HUES6 (cell line): ENCODE results near the gene SLFNL1.

Experiments
- H3K27ac ChIP-seq: 2 replicates; pipeline ENCODE4 v1.7.0; 2013; ENCODE audit warnings: low read depth, mild to moderate bottlenecking, low read length, inconsistent platforms
- H3K27me3 ChIP-seq: 2 replicates; pipeline ENCODE4 v1.6.1; 2013; ENCODE audit warnings: low read length; ENCODE audit not compliant: control insufficient read depth, insufficient read depth
- H3K36me3 ChIP-seq: 2 replicates; pipeline ENCODE4 v1.6.1; 2013; ENCODE audit warnings: low read length; ENCODE audit not compliant: control insufficient read depth, insufficient read depth
- H3K4me1 ChIP-seq: 2 replicates; pipeline ENCODE4 v1.6.1; 2013; ENCODE audit warnings: low read length; ENCODE audit not compliant: control insufficient read depth, insufficient read depth
- H3K4me3 ChIP-seq: 2 replicates; pipeline ENCODE4 v1.5.1; 2013; ENCODE audit warnings: low read depth, low read length
- H3K9ac ChIP-seq: one replicate; pipeline ENCODE4 v1.6.1; 2013; ENCODE audit warnings: mild to moderate bottlenecking, low read length
- H3K9me3 ChIP-seq: 2 replicates; pipeline ENCODE4 v1.6.1; 2013; ENCODE audit warnings: low read depth, low read length; ENCODE audit not compliant: control insufficient read depth, insufficient read depth

Gene SLFNL1

DNA sequence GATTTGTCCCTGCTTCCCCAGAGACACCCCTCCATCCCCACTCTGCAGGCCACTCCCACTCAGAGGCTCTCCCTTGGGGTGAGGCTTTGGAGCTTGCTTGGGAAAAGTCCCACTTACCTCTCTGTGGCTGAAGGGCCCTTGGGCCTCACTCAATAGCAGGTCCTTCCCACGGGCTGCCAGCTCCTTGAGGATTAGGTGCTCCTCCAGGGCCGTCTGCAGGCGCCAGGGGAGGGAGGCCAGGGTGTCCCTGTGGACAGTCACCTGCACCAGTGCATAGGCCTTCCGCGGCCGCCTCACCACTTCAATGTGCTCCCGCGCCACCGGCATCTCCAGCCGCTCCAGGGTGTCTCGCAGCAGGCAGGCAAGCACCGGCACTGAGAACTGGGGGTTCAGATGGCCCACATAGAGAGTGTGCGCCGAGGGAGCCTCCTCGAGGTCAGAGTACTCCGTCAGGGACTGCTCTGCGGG, 1.4 kb downstream of the SLFNL1 start:
- Histone ChIP-seq H3K27ac (no peak overlapping the region), H3K4me1 (peaks cover 14% of the 10 kb centered on the region), H3K27me3 (no peaks in the 10 kb centered on the region; the same call in 1 of the 2 replicates), H3K4me3 (no peak overlapping the region), H3K9me3 (no peaks in the 10 kb centered on the region), H3K9ac (no peak overlapping the region), H3K36me3 (peaks cover 32% of the 10 kb centered on the region)

- Histone ChIP-seq H3K4me3 (no peak overlapping the region), H3K9ac (no peak overlapping the region), H3K9me3 (no peaks in the 10 kb centered on the region), H3K27ac (no peak overlapping the region), H3K36me3 (peaks cover 40% of the 10 kb centered on the region), H3K4me1 (peaks cover 14% of the 10 kb centered on the region), H3K27me3 (no peaks in the 10 kb centered on the region; the same call in 1 of the 2 replicates)
These were observed 2.2 kb downstream of the SLFNL1 start for GRCh38 chr1:41019353-41019745.

DNA sequence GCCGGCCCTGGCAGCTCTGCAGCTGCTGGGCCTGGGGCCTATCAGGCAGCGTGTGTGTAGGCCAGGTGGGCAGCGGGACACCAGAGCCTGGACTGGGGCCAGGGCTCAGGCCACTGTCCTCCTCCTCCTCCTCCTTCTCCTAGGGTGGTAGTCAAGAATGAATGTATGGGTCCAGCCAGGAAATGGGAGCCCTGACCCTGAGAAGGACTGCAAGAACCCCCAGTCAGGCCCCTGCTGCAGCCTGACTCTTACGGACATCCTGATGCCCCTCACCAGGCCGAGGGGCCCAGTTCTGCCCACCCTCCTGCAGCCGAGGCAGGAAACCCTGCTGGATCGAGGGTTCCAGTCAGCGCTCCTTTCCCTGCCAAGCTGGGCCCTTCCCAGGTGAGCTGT, 3.5 kb downstream of the SLFNL1 start:
- Histone ChIP-seq H3K4me3 (no peak overlapping the region), H3K9me3 (no peaks in the 10 kb centered on the region), H3K9ac (no peak overlapping the region), H3K36me3 (peaks cover 53% of the 10 kb centered on the region), H3K27ac (no peak overlapping the region), H3K4me1 (peaks cover 14% of the 10 kb centered on the region), H3K27me3 (no peaks in the 10 kb centered on the region)

GRCh38 chr1:41017141-41018017, 4.1 kb downstream of the SLFNL1 start:
- no peak overlapping the region for H3K27ac ChIP-seq
- no peaks in the 10 kb centered on the region for H3K27me3 ChIP-seq
- no peak overlapping the region for H3K9ac ChIP-seq
- peaks cover 59% of the 10 kb centered on the region for H3K36me3 ChIP-seq
- H3K4me1 ChIP-seq = peaks cover 14% of the 10 kb centered on the region
- H3K9me3 ChIP-seq = no peaks in the 10 kb centered on the region
- no peak overlapping the region for H3K4me3 ChIP-seq

DNA sequence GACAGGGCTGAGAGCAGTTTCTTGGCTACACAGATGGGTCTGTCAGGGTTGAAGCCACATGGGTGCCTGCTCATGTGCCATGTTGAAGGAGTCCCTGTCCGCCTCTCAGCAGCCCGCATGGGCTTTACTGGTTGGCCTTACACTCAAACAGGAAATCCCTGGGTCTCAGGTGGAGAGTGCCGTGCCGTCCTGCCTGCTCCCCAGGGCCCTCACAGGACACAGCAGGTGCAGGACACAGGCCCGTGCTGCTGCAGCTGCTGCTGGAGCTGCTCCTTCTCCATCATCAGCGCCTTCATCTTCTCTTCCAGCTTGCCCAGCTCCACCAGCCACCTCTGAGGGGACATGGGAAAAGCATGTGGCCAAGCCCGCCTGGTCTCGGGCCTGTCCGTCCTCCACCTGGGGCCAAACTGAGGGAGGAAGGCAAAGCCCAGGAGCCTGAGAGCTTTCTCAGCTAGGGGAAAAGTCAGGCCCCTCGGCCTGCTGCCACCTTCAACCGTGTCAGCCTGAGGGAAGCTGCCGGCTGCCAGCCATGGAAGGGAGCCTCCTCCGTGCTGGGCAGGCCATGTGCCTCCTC, 5.5 kb downstream of the SLFNL1 start:
- Histone ChIP-seq H3K36me3 (peaks cover 73% of the 10 kb centered on the region), H3K27me3 (no peaks in the 10 kb centered on the region), H3K27ac (no peak overlapping the region), H3K9ac (no peak overlapping the region), H3K4me1 (peaks cover 4% of the 10 kb centered on the region; the same call in 1 of the 2 replicates), H3K4me3 (no peak overlapping the region), H3K9me3 (no peaks in the 10 kb centered on the region)

- no peak overlapping the region for H3K9ac ChIP-seq
- no peak overlapping the region for H3K4me3 ChIP-seq
- no peaks in the 10 kb centered on the region for H3K27me3 ChIP-seq
- no peaks in the 10 kb centered on the region for H3K4me1 ChIP-seq
- H3K9me3 ChIP-seq = no peaks in the 10 kb centered on the region
- H3K36me3 ChIP-seq = peaks cover 79% of the 10 kb centered on the region
- no peak overlapping the region for H3K27ac ChIP-seq
These were observed 6.1 kb downstream of the SLFNL1 start for GRCh38 chr1:41015281-41015896.

DNA sequence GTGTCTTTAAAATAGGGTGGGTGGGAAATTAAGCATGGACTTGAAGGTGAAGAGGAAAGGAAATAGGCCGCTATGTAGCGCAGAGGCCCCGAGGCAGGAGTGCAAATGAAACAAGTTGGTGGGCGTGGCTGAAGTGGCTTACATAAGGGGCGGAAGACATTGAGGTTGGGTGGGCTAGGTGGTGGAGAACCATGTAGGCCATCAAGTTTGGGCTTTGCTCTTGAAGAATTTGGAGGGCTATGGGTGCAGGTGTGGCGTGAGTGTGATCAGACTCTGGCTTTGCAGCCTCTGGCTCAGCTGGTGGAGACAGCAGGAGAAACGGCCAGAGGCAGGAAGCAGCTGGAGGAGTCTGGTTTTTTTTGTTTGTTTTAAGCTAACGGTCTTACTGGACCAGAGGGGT, 6.7 kb downstream of the SLFNL1 start:
- H3K36me3 ChIP-seq = peaks cover 85% of the 10 kb centered on the region
- H3K27ac ChIP-seq = no peak overlapping the region
- H3K9me3 ChIP-seq = no peaks in the 10 kb centered on the region
- no peaks in the 10 kb centered on the region for H3K27me3 ChIP-seq
- no peaks in the 10 kb centered on the region for H3K4me1 ChIP-seq
- no peak overlapping the region for H3K4me3 ChIP-seq
- H3K9ac ChIP-seq = no peak overlapping the region

- peaks cover 95% of the 10 kb centered on the region for H3K36me3 ChIP-seq
- H3K27ac ChIP-seq = no peak overlapping the region
- no peaks in the 10 kb centered on the region for H3K4me1 ChIP-seq
- no peak overlapping the region for H3K4me3 ChIP-seq
- H3K27me3 ChIP-seq = no peaks in the 10 kb centered on the region
- H3K9me3 ChIP-seq = no peaks in the 10 kb centered on the region
- no peak overlapping the region for H3K9ac ChIP-seq
These were observed 7.7 kb downstream of the SLFNL1 start for GRCh38 chr1:41013796-41014195.

GRCh38 chr1:41013024-41013423, 8.5 kb downstream of the SLFNL1 start:
- H3K36me3 ChIP-seq = peaks cover 98% of the 10 kb centered on the region
- H3K4me3 ChIP-seq = no peak overlapping the region

DNA sequence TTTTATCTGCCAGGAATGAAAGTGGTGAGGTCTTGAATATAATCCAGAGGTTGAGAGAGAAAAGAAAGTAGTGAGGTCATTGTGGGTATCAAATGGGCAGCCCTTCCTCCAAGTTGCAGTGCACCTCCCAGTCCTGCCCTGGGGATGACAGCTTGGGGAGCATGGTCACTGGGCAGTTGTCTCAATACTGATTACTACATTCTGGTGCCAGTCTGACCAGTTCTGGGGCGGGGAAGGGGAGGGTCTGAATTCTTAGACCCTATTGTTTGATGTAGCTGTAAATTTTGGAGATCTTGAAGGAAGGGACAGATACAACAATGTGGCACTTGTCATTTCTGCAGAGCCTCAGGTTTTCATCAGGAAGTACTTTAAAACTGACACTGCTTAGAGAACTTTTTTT, 11.2 kb downstream of the SLFNL1 start:
- H3K4me3 ChIP-seq = no peak overlapping the region
- H3K9ac ChIP-seq = no peak overlapping the region
- H3K27me3 ChIP-seq = no peaks in the 10 kb centered on the region
- H3K36me3 ChIP-seq = peaks cover 100% of the 10 kb centered on the region
- H3K4me1 ChIP-seq = no peaks in the 10 kb centered on the region
- H3K9me3 ChIP-seq = no peaks in the 10 kb centered on the region
- H3K27ac ChIP-seq = no peak overlapping the region

More at GRCh38 chr1:41013024-41013423, 8.5 kb downstream of the SLFNL1 start:
- H3K27me3 ChIP-seq = no peaks in the 10 kb centered on the region
- no peak overlapping the region for H3K9ac ChIP-seq
- no peaks in the 10 kb centered on the region for H3K9me3 ChIP-seq
- no peak overlapping the region for H3K27ac ChIP-seq
- no peaks in the 10 kb centered on the region for H3K4me1 ChIP-seq

DNA sequence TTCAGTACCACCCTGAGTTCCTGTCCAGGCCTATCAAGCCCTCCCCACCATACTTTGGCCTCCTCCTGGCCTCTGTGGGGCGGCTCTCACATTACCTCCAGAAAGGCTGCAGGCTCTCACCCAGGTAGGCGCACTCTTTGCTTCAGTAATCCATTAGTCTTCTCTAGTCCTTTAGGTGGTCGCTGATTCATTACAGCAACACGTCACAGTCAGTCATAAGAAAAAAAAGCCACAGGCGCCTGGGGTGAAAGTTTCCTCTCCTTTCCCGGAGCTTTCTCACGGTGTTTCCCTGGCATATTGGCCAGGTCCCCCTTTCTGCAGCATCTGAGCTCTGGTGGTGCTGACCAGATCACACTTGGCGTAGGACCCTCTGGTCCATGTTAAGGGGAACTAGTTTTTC, 12.1 kb downstream of the SLFNL1 start:
- Histone ChIP-seq H3K4me1 (no peaks in the 10 kb centered on the region), H3K27ac (no peak overlapping the region), H3K9me3 (no peaks in the 10 kb centered on the region), H3K4me3 (no peak overlapping the region), H3K36me3 (peaks cover 100% of the 10 kb centered on the region), H3K27me3 (no peaks in the 10 kb centered on the region), H3K9ac (no peak overlapping the region)
